ENCODE results near the gene COMT.
"Not testable (repeated sequence)": the region's sequence is repeated elsewhere in the genome, so short reads cannot be mapped to it uniquely, and the experiment has no call there.

The COMT gene

DNA sequence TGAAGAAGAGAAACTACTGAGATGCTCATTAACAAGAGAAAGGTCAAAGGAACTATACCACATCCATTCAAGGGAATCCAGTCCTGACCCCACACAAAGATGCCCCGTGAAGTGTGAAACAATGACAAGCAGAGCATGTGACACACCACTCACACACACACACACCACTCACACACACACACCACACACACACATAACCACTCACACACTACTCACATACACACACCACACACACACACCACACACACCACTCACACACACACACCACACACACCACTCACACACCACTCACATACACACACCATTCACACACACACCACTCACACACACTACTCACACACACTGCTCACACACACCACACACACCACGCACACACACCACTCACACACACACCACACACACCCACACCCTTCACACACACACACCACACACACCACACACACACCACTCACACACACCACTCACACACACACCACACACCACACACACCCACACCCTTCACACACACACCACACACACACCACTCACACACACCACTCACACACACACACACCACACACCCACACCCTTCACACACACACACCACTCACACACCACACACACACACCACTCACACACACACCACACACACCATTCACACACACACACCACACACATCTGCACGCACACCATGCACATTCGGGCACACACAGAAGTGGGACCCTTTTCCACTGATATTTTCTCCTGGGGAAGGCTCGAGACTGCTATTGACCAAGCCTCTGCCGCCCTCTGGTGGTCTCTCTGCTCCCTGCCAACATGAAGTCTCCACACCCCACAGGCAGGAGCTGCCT lies 32.0 kb upstream of the COMT start:
- DNase-seq = peak; percentile 79

DNA sequence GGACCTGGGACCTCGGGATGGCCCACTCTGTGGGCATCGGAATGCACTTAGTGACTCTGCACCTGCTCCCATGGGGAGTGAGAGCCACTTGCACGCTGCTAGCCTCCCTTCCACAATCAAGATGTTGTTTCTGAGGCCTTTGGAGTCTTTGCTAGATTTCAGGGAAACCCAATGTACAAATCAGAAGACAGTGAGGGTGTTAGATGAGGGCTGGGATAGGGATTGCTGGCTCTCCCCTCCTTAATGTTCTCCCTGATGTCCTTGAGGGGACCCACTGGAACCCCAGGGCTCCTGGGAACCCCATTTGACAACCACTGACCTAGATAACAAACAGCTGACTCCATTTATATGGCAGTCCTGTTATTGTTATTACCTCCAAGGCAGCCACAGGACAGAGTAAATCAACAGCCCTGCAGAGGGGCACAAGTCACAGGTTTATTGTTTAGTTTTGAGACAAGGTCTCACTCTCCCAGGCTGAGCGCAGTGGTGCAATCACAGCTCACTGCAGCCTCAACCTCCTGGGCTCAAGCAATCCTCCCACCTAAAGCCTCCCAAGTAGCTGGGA lies 31.3 kb upstream of the COMT start:
- no peak for DNase-seq

DNA sequence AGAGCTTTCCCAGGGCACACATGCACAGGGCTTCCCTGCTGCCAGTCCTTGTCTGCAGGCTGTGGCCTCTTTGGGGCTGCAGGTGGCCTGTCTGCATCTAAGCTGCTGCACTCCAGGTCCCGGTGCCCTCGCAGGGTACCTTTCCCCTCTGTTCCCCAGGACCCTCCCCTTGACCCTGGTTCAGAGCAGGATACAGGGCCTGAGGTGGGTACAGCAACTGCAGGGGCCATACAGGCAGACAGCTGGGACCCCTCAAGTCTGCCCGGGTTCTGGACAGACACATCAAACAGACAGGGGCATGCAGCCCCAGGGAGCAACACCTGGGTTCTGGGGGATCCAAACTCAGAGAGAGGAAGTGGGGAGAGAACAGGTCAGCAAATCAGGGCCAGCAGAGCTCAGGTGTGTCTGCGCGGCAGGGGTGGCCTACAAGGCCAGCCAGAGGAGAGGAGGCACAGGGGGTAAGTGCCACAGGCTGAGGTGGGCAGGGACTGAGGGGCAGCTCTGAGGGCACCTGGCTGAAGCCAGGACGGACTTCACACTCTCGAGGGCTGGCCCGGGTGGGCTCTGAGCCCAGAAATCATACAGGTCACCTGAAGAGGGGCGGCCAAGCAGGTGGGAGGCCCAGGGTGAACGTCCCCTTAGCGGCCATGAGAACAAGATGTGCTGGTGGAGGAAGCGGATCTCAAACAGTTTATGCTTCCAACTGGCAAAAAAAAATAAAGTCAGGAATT lies 29.9 kb upstream of the COMT start:
- no peak for DNase-seq

DNA sequence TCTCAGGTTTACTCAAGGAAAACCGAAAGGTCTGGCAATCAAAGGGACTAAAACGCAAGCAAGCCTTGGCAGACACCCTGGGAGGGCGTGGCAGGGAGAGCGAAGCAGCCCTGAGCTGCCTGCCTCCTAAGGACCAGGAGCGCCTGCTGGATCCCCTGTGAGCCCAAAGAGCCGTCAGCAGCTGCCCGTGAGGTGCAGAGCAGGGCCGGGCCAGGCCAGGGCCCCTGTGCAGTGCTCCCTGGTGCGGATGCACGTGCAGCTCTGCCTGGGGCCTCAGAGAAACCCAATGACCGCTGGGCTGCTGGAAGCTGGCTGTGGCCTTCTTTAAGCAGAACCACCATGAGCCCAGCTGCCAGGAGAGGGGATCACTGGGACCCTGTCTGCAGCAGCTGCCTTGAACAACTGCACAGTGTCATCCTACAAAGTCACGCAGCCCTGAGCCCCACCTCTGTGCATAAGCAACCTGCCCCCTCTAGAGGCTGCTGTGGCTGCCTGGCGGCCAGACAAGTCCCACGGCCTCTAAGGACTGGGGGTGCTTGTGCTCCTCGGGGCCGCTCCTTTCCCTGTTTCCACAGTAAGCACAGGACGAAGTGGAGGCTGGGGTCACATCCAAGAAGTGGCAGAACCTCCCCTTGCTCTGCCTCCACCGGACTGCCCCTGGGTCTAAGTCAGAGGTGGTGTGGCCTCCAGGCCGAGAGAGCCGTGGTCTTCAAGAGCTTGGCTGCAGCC lies 29.1 kb upstream of the COMT start:
- no peak for DNase-seq

DNA sequence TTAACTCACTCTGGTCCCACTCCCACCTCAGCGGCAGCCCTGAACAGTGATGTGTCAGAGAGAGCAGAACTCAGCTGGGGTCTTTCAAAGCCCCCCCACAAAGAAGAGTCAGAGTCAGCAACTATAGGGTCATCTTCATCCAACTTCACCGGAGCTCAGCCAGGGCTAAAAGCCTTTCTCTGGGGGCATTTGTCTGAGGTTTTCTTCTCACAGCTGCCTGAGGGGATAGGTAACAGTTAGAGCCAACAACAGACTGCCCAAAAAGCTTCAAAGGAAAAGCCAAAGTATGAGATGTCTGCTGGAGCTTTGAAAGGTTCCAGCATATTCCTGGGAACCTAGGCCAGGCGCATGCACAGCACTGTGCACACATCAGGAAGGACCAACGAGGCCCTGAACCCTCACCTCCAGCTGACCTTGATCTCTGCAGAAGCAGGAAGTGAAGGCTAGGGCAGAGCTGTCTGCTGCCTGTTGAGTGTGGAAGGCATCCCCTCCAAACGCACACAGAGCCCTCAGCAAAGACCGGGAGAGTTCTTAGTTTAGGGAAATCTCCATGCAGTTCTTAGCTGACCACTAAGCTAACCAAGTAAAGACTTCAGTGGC lies 28.1 kb upstream of the COMT start:
- no peak for DNase-seq

DNA sequence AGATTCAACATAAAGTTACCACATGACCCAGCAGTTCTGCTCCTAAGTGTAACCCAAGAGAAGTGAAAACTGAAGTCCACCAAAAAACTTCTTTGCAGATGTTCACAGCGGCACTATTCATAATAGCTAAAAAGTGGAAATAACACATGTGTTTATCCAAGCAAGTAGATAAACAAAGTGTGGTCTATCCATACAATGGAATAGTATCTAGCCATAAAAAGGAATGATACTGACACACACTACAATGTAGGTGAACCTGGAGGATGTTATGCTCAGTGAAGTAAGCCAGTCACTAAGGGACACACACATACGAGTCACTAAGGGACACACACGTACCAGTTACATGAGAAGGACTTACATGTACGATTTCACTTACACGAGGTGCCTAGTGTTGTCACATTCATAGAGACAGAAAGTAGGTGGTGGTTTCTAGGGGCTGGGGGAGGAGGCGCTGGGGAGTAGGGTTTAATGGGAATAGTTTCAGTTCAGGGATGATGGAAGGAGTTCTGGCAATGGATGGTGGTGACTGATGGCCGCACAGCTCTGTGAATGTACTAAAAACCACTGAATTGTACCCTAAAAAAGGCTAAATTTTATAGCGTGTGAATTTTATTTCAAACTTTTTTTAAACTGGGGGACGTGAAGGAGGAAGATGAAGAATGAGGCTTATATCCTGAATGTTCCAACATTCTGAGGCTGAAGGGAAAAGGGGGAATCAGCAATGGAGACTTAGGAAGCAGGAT lies 27.2 kb upstream of the COMT start:
- DNase-seq = no peak

DNA sequence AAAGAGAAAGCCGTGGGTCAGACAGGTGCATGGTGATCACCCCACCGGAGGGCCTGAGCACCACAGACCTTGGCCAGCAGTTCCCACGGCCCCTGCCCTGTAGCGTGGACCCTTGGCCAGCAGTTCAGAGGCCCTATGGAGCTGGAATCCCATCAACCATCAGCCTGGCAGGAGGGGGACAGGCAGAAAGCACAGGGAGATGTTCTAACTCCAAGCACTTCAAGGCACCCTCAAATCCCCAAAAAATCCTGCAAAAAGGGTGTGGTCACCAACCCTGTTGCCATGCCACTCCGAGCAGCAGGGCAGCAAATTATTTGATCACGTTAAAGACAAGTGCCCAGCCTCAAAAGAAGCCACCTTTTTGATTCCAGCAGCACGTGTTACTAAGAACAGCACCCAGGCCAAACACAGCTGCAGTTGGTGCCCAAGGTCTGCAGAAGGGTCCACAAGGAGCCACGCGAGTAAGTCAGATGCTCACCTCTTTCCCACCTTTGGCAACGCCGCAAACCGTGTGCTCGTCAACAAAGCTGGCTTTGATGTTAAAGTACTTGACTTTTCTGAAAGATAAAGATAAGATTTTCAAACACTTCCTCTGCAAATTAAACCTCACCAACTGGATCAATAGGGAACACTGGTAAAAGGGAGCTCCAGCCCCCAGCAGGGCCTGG lies 26.2 kb upstream of the COMT start:
- DNase-seq = no peak

DNA sequence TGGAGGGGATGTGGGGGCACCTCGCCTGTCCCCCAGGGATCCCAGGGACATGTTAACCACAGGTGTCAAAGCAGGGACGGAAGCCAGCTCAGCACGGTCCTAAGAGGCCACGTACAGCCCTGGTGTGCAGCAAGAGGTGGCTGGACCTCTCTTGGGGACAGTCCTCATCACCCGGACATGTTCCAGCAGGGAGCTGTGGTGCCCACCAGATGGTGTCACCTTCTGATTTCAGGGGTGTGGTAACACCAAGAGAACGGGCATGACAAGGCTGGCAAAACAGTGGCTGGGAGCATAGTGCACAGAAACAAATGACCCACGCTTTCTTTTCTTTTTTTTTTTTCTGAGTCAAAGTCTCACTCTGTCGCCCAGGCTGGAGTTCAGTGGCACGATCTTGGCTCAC lies 25.6 kb upstream of the COMT start:
- no peak for DNase-seq

DNA sequence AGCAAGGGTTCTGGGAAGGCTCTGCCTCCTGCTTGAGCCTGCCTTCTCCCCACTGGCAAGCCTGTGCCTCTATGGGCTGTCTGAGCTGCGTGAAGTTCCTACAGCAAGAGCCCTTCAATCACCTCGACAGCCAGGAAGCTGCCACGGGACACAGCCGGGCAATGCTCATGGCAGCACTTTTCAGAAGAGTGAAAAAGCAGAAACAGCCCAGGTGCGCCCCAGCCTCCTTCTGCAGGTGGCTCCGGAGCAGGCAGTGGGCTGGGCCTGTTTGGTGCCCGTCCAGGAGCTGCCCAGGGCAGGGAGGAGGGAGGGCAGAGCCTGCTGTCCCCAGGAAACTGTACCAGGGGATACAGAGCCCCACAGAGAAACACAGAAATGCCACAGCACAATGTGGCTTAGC lies 24.6 kb upstream of the COMT start:
- no peak for DNase-seq

DNA sequence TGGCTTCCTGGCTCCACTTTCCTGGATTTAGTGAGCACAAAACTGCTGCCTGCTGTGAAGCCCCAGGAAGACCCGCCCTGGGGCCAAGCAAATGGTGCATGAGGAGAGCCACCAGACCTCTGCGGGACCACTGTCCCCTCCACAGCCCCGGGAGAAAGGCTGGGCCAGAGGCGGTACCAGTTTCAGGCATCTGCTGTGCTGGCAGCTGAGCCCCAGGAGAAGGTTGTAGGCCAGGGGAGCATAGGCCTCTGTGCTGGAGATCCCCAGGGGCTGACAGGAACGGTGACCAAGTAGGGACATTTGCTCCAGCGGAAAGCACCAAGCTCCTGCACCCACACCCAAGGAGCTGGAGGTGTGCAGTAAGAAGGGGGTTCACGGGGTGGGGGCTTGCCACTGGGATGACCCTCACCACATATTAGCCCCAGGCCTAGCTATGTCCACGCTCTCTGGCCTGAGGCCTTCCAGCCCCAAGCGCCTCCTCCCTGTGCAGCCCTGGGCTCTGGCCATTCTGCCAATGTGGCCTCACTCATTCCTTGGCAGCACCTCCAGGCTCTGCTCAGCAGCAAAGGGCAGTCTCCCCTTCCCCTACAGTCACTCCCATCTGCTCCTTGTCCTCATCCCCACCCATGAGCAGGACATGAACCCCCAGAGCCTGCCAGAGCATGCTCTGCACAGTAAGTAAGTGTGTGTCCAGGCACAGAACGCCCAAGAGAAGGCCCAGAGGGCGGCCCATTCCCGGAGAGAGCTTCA lies 24.0 kb upstream of the COMT start:
- no peak for DNase-seq

DNA sequence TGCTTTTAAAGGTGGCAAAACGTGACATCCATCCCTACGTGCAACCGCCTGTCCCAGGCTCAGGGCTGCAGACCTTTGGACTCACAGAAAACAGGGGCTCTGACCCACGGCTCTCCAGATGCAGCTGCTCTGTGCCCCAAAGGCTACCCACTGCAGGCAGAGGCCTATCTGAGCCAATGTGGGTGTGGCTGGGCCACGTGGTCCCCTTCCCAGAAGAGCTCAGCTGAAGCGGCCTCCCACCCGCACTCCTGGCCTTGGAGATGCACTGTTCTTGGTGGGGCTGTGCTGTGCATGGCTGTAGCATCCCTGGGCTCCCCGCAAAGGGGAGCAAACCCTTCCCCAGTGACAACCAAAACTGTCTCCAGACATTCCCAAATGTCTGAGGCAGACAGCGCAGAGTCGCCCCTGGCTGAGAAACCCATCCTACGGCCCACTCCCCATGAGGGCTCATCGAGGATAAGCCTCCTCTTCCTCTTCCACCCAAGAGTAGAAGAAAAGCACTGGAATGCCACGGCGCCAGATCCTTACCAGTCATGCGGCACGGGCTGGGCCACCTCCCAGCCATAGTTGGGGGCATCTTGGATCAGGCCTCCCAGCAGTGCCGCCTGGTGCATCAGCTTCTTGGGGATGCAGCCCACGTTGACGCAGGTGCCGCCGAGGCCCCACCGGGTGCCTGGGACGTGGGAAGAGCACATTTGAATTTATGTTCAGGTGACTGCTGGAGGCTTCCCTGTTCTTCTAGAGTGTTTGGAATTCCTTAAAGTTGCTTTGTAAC lies 23.1 kb upstream of the COMT start:
- DNase-seq = no peak

DNA sequence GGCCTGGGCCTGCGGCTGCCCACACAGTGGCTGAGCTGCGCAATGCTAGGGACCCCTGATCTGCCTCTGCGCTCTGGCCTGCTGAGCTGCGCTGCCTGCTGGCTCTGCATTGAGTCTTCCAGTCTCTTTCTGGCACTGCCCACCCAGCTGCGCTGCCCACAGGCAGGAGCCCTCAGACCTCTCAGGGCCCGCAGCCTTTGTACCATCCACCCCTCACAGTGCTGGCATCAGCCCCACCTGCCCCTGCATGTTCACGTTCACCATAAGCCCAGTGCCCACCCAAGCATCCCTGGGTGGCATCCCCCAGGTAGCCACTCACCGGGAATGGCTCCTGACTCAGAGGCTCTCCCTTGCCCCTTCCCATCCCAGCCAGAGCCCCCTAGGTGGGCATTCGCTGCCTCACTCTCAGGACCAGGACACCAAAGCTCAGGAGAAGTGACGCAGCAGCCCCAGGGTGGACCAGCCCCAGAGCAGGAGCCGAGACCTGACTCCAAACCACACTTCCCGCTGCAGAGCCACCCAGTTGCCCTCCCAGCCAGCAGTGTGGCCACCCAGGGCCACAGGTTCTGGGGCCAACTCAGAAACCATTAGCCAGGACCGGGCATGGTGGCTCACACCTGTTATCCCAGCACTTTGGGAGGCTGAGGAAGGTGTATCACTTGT lies 21.7 kb upstream of the COMT start:
- DNase-seq = no peak

DNA sequence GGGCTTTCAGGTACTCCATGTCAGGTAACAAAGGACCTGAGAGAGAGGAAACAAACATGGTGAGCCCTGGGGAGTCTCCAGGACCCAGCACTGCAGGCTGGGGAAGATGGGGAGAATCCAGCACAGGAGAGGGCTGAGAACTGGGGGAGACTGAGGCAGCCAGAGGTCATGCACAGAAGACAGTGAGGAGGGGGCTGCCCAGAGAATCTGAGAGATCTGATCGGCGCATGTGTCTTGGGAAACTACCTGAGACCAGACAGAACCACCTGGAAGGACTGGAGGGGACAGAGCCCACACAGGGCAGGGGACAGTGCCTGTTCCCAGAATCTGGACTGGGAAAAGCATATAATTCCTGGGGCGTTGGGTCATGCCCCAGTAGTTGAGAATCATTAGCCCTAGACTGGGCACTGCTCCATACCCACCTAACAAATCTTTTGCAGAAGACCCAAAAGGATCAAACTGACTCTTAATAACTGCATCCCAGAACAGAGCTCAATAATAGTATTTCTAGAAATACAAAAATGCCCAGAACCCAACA lies 20.0 kb upstream of the COMT start:
- DNase-seq = no peak

DNA sequence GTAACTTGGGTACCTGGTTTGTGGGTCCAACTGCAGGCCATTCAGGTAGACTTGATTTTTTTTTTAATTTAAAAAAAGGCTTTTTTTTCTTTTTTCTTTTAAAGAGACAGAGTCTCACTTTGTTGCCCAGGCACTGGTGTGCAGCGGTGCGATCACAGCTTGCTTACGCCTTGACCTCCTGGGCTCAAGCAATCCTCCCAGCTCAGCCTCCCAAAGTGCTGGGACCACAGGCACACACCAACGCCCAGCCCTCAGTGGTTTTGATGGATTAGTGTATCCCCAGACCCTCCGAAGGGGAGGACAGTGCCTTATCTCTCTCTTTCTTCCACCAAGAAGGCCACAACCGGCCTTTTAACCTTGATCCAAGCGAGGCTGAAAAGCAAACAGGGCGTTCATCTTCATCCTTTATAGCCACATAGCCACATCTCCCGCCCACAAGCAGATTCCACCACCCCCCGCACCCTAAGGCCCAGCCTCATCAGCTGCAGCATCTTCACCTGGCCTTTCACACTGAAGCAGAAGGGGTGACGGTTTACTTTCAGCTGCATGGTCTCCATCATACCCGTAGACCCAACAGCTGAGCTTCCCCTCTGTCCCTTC lies 17.6 kb upstream of the COMT start:
- no peak for DNase-seq

DNA sequence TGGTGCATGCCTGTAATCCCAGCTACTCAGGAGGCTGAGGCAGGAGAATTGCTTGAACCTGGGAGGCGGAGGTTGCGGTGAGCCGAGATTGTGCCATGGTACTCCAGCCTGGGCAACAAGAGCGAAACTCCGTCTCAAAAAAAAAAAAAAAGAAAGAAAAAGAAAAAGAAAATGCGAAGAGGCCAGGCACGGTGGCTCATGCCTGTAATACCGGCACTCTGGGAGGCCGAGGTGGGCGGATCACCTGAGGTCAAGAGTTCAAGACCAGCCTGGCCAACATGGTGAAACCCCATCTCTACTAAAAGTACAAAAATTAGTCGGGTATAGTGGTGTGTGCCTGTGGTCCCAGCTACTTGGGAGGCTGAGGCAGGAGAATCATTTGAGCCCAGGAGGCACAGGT lies 15.5 kb upstream of the COMT start:
- DNase-seq = not testable (repeated sequence)

DNA sequence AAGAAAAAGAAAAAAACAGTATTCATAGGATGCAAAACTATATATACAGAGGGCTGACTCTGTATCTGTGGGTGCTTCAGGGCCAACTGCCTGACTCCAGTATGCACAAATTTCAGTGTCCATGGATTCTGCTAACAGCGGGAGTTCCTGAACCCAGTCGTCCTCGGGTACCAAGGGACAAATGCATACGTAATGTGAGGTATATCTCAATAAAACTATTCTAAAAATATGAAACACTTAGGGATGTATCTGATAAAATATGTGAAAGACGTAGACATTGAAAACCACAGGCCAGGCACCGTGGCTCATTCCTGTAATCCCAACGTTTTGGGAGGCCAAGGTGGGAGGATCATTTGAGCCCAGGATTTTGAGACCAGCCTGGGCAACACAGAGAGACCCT lies 13.9 kb upstream of the COMT start:
- no peak for DNase-seq

DNA sequence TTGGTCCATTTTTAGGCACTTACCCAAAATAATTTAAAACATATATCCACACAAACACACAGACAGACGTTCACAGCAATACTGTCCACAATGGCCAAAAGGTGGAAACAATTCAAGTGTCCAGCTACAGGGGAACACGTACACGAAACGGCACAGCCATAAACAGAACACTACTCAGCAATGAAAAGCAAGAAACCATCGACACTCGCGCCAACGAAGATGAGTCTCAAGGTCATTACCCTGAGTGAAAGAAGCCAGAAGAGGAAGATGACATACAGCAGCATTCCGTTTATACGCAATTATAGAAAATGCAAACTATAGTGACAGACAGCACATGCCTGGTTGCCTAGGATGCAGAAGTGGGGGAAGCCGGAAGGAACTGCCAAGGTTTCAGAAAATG lies 13.4 kb upstream of the COMT start:
- no peak for DNase-seq

DNA sequence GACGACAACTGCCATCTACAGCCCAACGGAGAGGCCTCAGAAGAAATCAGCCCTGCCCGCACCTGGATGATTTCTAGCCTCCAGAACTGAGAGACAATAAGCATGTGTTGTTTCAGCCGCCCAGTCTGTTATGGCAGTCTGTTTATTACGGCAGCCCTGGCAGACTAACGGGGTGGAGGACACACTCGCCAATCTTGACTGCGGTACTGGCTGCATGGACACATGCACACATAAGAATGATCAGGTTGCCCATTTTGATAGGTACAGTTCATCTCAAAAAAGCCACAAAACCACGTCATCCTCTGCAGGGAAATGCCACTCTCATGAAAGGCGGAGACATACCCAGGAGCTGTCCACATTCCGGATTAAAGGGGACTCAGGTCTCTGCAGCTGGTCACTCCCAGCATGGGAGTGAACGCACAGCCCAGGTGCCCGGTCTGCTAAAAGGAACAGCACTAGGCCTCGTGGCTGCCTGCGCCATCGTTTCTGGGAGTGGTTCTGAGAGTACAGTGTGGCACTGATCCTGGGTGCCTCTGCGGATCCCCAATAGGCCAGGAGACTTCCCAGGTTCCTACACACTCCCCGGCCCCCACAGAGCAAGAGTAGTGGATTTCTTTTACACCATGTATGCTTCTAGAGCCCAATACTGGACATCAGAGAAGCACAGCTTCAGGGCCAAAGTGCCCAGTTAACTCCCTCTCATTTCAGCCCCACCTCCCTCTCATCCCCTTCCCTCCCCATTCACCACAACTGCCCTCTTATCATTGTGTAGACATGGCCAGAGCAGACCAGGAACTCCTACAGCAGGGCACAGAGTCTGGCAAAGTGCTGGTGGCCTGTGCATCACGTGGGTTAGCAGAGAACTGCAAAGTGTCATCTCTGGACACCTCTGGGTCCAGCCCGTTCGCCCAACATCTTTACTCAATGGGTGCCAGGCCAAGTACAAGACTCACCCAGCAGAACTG lies 11.7 kb upstream of the COMT start:
- DNase-seq = no peak

Data from stimulated activated CD4-positive, alpha-beta T cell treated with anti-CD3 and anti-CD28 coated beads, Interleukin-1b, Interleukin-23, amount 100 ng/mL, for 48 hours (primary cell).